LNCAP (cell line): Measurements from ENCODE around the gene POLR1C.

Source experiments
- CTCF ChIP-seq: fragments of 450-650 bp; IDR thresholded peaks from 2 replicates; pipeline ENCODE4 v1.5.1; 2017; ENCODE audit warnings: mild to moderate bottlenecking

Gene POLR1C

GRCh38 chr6:43509142-43509983, 7.5 kb upstream of the POLR1C start:
- no peak for TF ChIP-seq CTCF

- no peak for TF ChIP-seq CTCF
Observed at GRCh38 chr6:43509984-43510826, 6.7 kb upstream of the POLR1C start, which contains the start of gene LRRC73. Gene LRRC73, minus strand, starts transcription at chr6:43510346. Its CDS starts 561 bp downstream, at chr6:43509785.

GRCh38 chr6:43510827-43511163, 6.1 kb upstream of the POLR1C start:
- TF ChIP-seq CTCF = no peak

- TF ChIP-seq CTCF = no peak
Observed at GRCh38 chr6:43511824-43512415, 5.0 kb upstream of the POLR1C start.

- no peak for TF ChIP-seq CTCF
Observed at GRCh38 chr6:43515808-43516207, 1.1 kb upstream of the POLR1C start.

GRCh38 chr6:43516367-43516696, 557 bp upstream of the POLR1C start:
- TF ChIP-seq CTCF = no peak

- TF ChIP-seq CTCF = no peak
Observed at GRCh38 chr6:43517505-43518357, 842 bp downstream of the POLR1C start.
